GM23338 (cell line): ENCODE measurements around the gene SLC25A47. TPM values are rescaled to one million over a fixed set of nuclear protein-coding genes. Genes with fewer than 3 reads are reported as not detected.

Experiments
- ATAC-seq: fragments of 200-7000 bp; cut with Tn5 transposase; 3 replicates; pipeline ENCODE4 v1.9.1; 2020
- DNase-seq: peaks from one replicate; pipeline ENCODE4 v3.0.0-alpha.2; 2015; ENCODE audit warnings: low spot score
- H2AFZ ChIP-seq: fragments of 200-600 bp; sonication (generic); 2 replicates; pipeline ENCODE4 v1.8.0; 2016; ENCODE audit warnings: antibody characterized with exemption, mild to moderate bottlenecking, moderate library complexity
- H3F3A ChIP-seq: fragments of 200-600 bp; sonication (generic); replicated peaks from 2 replicates; pipeline ENCODE4 v1.8.0; 2017; ENCODE audit warnings: antibody characterized with exemption, mixed run types, low read depth
- H3K27ac ChIP-seq: fragments of 200-600 bp; sonication (generic); 2 replicates; pipeline ENCODE4 v1.6.1; 2016; ENCODE audit warnings: low read depth
- H3K27me3 ChIP-seq: fragments of 200-600 bp; sonication (generic); 2 replicates; pipeline ENCODE4 v1.8.0; 2016; ENCODE audit warnings: mild to moderate bottlenecking, mixed run types, moderate library complexity; ENCODE audit not compliant: insufficient read depth
- H3K36me3 ChIP-seq: fragments of 200-600 bp; sonication (generic); 2 replicates; pipeline ENCODE4 v1.8.0; 2016; ENCODE audit warnings: mild to moderate bottlenecking; ENCODE audit not compliant: insufficient read depth
- H3K4me1 ChIP-seq: fragments of 200-600 bp; sonication (generic); 2 replicates; pipeline ENCODE4 v1.8.0; 2016; ENCODE audit warnings: mild to moderate bottlenecking, moderate library complexity; ENCODE audit not compliant: insufficient read depth
- H3K4me2 ChIP-seq: fragments of 200-600 bp; sonication (generic); 2 replicates; pipeline ENCODE4 v1.7.1; 2017; ENCODE audit warnings: mixed run types
- H3K4me3 ChIP-seq: fragments of 200-600 bp; sonication (generic); 2 replicates; pipeline ENCODE4 v1.6.1; 2016; ENCODE audit warnings: mixed run types
- H3K79me2 ChIP-seq: fragments of 200-600 bp; sonication (generic); replicated peaks from 2 replicates; pipeline ENCODE4 v1.8.0; 2017; ENCODE audit warnings: mild to moderate bottlenecking; ENCODE audit not compliant: insufficient read depth
- H3K9me2 ChIP-seq: fragments of 200-600 bp; sonication (generic); 2 replicates; pipeline ENCODE4 v1.8.0; 2017; ENCODE audit not compliant: insufficient read depth
- H4K20me1 ChIP-seq: fragments of 200-600 bp; sonication (generic); replicated peaks from 2 replicates; pipeline ENCODE4 v1.8.0; 2017; ENCODE audit warnings: mild to moderate bottlenecking; ENCODE audit not compliant: insufficient read depth
- H3K27ac Mint-ChIP-seq: 2 replicates; pipeline ENCODE4 v1.8.0; 2020; ENCODE audit warnings: inconsistent platforms, mild to moderate bottlenecking, moderate library complexity, mixed read lengths
- H3K27me3 Mint-ChIP-seq: 3 replicates; pipeline ENCODE4 v1.8.0; 2022; ENCODE audit warnings: low read depth, mild to moderate bottlenecking, moderate library complexity, mixed read lengths, inconsistent platforms; ENCODE audit not compliant: insufficient read depth, poor library complexity
- H3K36me3 Mint-ChIP-seq: 3 replicates; pipeline ENCODE4 v1.8.0; 2021; ENCODE audit warnings: low read depth, mild to moderate bottlenecking, inconsistent platforms, moderate library complexity, mixed read lengths
- H3K4me1 Mint-ChIP-seq: 3 replicates; pipeline ENCODE4 v1.8.0; 2020; ENCODE audit warnings: mild to moderate bottlenecking, inconsistent platforms, mixed read lengths
- H3K4me3 Mint-ChIP-seq: 3 replicates; pipeline ENCODE4 v1.8.0; 2021; ENCODE audit warnings: moderate library complexity, mild to moderate bottlenecking, inconsistent platforms, mixed read lengths
- H3K9me3 Mint-ChIP-seq: 3 replicates; pipeline ENCODE4 v1.8.0; 2020; ENCODE audit warnings: moderate library complexity, mild to moderate bottlenecking, inconsistent platforms, mixed read lengths
- CREB1 ChIP-seq: fragments of 250-450 bp; sonication (Bioruptor Pico); IDR thresholded peaks from 2 replicates; pipeline ENCODE4 v1.5.0; 2020; ENCODE audit warnings: low read depth, mild to moderate bottlenecking, moderate library complexity
- ETS1 ChIP-seq: IDR thresholded peaks from 2 replicates; pipeline ENCODE4 v1.6.1; 2016; ENCODE audit warnings: antibody characterized with exemption
- EZH2 ChIP-seq: fragments of 200-600 bp; sonication (generic); IDR thresholded peaks from one replicate; pipeline ENCODE4 v1.8.0; 2017; ENCODE audit warnings: antibody characterized with exemption, mild to moderate bottlenecking, low read depth; ENCODE audit not compliant: unreplicated experiment
- EZH2phosphoT487 ChIP-seq: fragments of 200-600 bp; sonication (generic); IDR thresholded peaks from one replicate; pipeline ENCODE4 v1.8.1; 2018; ENCODE audit warnings: antibody characterized with exemption; ENCODE audit not compliant: unreplicated experiment
- JUNB ChIP-seq: IDR thresholded peaks from one replicate; pipeline ENCODE4 v1.6.1; 2016; ENCODE audit warnings: antibody characterized with exemption; ENCODE audit not compliant: unreplicated experiment
- REST ChIP-seq: IDR thresholded peaks from one replicate; pipeline ENCODE4 v1.6.1; 2018; ENCODE audit warnings: antibody characterized with exemption; ENCODE audit not compliant: unreplicated experiment
- STAT1 ChIP-seq: IDR thresholded peaks from one replicate; pipeline ENCODE4 v1.6.1; 2016; ENCODE audit warnings: antibody characterized with exemption; ENCODE audit not compliant: unreplicated experiment
- ZNF114 ChIP-seq: fragments of 250-450 bp; sonication (Bioruptor Pico); IDR thresholded peaks from 2 replicates; pipeline ENCODE4 v1.5.0; 2020; ENCODE audit warnings: mild to moderate bottlenecking, moderate library complexity
- polyA plus RNA-seq: library from polyadenylated mRNA; unstranded; fragments of >200 nt; fragmentation: Nextera tagmentation; extraction: Ambion mirVana; gene quantifications from 2 replicates; pipeline ENCODE4 v1.2.1, GENCODE V29; 2016
- total RNA-seq: library from RNA; depleted of rRNA; stranded (reverse); fragments of >200 nt; shearing (Covaris generic); gene quantifications from 2 replicates; pipeline ENCODE4 v1.2.3, GENCODE V29; 2014

SLC25A47 gene
- total and polyA plus RNA-seq, 2 experiments from 2014 or later, result not detected

DNA sequence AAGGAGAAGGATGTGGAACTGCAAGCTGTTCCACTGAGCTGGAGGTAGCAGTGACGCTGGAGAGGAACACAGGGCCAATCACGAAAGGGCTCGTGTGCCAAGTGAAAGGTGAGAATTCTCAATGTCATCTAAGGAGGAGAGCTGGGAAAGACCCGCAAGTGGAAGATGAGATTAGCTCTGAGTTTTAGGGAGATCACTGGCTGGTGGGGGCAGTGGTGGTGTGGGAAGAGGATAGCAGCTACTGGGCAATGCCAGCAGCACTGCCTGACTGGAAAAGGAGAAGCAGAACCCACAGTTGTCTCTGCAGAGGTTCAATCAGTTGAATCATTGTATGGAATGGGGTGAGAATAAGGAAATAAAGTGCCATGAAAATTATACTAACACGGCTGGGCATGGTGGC, 27.8 kb downstream of the SLC25A47 start:
- Histone ChIP-seq H2AFZ (no peak overlapping the region), H3F3A (no peaks in the 10 kb centered on the region), H3K4me2 (no peak overlapping the region), H4K20me1 (0 out of 2 replicates have a peak, but pooled peaks cover 2% of the 10 kb centered on the region), H3K36me3 (peaks cover 39% of the 10 kb centered on the region), H3K79me2 (no peaks in the 10 kb centered on the region), H3K9me2 (no peaks in the 10 kb centered on the region), H3K4me1 (no peaks in the 10 kb centered on the region), H3K4me3 (no peak overlapping the region), H3K27me3 (no peaks in the 10 kb centered on the region), H3K27ac (no peak overlapping the region)
- DNase-seq (no peak), ATAC-seq (no peak)
- Mint-ChIP-seq H3K36me3 (peaks cover 88% of the 10 kb centered on the region), H3K9me3 (peaks cover 3% of the 10 kb centered on the region; the same call in 2 of the 3 replicates), H3K4me3 (no peak overlapping the region), H3K27ac (no peak overlapping the region; the same call in 1 of the 2 replicates), H3K27me3 (no peaks in the 10 kb centered on the region), H3K4me1 (no peaks in the 10 kb centered on the region)
- TF ChIP-seq STAT1, result no peak
- no peak for TF ChIP-seq EZH2
- TF ChIP-seq ZNF114 (CRISPR knock-in tag), result no peak

GRCh38 chr14:100358396-100358795, 35.3 kb downstream of the SLC25A47 start:
- Mint-ChIP-seq H3K4me3 (no peak overlapping the region), H3K27me3 (no peaks in the 10 kb centered on the region), H3K36me3 (peaks cover 86% of the 10 kb centered on the region), H3K9me3 (no peaks in the 10 kb centered on the region), H3K27ac (no peak overlapping the region), H3K4me1 (no peaks in the 10 kb centered on the region)
- H3K4me3 ChIP-seq, result no peak overlapping the region
- no peak for TF ChIP-seq ETS1
- no peak for TF ChIP-seq CREB1 (CRISPR knock-in tag)
- TF ChIP-seq ZNF114 (CRISPR knock-in tag), result no peak
- no peak for TF ChIP-seq EZH2
- TF ChIP-seq EZH2phosphoT487, result no peak
- no peak for TF ChIP-seq JUNB
- TF ChIP-seq REST, result no peak
- no peaks in the 10 kb centered on the region for H3K4me1 ChIP-seq
- H2AFZ ChIP-seq, result no peak overlapping the region
- no peak overlapping the region for H3K4me2 ChIP-seq
- H3K9me2 ChIP-seq, result no peaks in the 10 kb centered on the region
- peaks cover 46% of the 10 kb centered on the region for H3K36me3 ChIP-seq
- DNase-seq (no peak), ATAC-seq (no peak)
- H3K79me2 ChIP-seq, result no peaks in the 10 kb centered on the region
- H3K27me3 ChIP-seq, result no peaks in the 10 kb centered on the region
- H3K27ac ChIP-seq, result no peak overlapping the region
- peaks cover 10% of the 10 kb centered on the region; the same call in 1 of the 2 replicates for H4K20me1 ChIP-seq
- H3F3A ChIP-seq, result no peaks in the 10 kb centered on the region
